NCI-H1092 treated with DMSO at 0.1 percent for 48 hours (cell line): ENCODE results near the gene ARSD.
"Not testable (repeated sequence)": the region's sequence is repeated elsewhere in the genome, so short reads cannot be mapped to it uniquely, and the experiment has no call there.

Source experiments
- DNase-seq: peaks from one replicate; lab custom pipeline; 2025; lab: John Stamatoyannopoulos, UW

The ARSD gene

DNA sequence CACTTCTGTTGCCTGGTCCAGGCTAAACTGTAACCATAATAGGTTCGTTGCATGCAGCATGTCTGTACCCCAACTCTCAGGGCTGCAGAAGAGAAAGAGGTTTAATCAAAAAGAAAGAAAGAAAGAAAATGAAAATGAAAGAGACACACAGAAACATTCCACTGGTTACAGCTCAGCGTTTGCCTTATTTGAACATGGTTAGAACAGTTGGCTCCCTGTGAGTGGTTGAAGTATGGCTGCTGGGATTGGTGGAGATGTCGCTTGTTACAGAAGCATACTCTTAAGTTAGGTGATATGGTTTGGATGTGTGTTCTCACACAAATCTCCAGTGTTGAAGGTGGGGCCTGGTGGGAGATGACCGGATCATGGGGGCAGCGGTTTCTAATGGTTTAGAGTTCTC lies 36.3 kb downstream of the ARSD start:
- DNase-seq: no peak

GRCh38 chrX:2890536-2891460 lies 38.3 kb downstream of the ARSD start:
- DNase-seq: not testable (repeated sequence)

GRCh38 chrX:2889706-2890490 lies 39.2 kb downstream of the ARSD start:
- not testable (repeated sequence) for DNase-seq

- DNase-seq: no peak
These were observed 40.0 kb downstream of the ARSD start for GRCh38 chrX:2889045-2889605.

- no peak for DNase-seq
These were observed 40.8 kb downstream of the ARSD start for GRCh38 chrX:2888309-2888708.

DNA sequence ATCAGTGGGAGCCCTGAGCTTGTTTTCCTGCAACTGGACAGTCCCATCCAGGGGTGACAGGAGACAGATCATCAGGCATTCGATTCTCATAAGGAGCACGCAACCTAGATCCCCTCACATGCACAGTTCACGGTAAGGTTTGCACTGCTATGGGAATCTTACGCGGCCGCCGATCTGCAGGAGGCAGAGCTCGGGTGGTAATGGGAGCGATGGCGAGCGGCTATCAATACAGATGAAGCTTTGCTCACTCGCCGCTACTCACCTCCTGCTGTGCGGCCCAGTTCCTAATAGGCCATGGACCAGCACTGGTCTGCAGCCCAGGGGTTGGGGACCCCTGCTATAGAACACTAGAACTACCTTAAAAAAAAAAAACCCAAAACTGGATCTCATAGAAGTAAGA lies 45.4 kb downstream of the ARSD start:
- DNase-seq: no peak

DNA sequence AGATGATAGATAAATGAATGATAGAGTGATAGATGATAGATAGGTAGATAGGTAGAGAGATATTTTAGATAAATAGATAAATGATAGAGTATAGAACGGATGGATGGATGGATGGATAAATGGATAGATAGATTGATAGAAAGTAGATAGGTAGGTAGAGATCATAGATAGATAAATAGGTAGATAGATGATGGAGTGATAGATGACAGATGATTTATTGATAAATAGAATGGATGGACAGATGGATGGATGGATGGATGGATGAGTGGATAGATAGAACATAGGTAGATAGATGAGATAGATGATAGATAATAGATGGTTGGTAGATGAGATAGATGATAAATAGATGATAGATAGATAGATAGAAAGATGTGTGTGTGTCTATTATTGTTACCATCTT lies 49.5 kb downstream of the ARSD start:
- DNase-seq: no peak

GRCh38 chrX:2878563-2878962 lies 50.6 kb downstream of the ARSD start:
- DNase-seq: no peak

- DNase-seq: no peak
These were observed 53.2 kb downstream of the ARSD start for GRCh38 chrX:2875798-2876399.

DNA sequence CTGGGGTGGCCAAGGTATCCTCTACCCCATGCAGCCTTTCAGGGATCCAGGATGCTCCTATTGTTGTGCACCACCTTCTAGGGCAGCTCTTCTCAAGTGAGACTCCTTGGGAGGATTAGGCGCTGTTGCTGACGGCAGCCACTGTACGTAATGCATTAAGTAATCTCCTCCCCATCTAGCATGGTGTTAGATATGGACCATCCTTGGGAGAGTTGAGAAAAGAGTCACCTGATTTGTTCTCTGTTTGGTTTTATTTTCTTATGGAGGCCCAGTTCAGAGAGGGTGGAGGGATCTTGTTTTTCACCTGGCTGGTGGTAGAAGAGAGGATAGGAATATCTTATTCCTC lies 54.0 kb downstream of the ARSD start:
- DNase-seq: no peak

DNA sequence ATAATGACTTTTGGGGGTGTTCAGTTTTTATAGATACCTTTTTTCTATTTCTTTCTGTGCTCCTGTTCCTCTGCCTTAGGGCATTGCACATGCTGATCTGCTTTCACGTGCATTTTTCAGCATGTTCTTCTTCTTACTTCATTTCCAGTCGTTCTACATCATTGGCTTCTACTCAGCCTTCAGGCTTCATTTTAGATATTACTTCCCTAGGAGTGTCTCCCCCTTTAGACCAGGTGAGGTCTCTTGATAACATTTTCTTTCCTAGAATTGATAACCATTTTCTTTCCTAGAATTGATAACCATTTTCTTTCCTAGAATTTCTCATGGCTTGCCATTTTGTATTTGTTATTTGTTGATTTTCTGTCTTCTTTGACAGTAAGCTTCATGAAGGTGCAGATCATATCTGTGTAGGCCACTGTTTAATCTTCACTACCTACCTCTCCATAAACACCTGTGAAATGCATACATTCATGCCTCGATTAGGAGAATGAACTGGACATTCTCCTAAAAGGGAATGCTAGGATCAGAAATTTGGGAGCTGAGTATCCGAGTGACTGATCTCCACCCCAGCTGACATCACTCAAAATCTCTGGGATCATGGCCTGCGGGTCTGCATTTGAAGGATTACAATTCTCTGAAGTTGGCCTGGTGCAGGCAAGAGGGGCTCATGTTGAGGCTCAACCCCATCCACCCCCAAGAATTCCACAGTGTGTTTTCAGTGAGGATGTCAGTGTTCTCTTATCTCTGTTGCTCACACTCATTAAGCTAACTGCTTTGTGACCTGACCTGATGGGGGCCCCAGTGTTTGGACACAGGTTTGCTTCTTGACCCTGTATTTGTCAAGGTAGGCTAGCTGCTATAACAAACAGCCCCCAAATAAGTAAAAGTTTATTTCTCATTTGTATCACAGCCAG lies 54.7 kb downstream of the ARSD start:
- no peak for DNase-seq

GRCh38 chrX:2872671-2873277 lies 56.4 kb downstream of the ARSD start:
- no peak for DNase-seq

GRCh38 chrX:2871831-2872230 lies 57.3 kb downstream of the ARSD start:
- DNase-seq: no peak

DNA sequence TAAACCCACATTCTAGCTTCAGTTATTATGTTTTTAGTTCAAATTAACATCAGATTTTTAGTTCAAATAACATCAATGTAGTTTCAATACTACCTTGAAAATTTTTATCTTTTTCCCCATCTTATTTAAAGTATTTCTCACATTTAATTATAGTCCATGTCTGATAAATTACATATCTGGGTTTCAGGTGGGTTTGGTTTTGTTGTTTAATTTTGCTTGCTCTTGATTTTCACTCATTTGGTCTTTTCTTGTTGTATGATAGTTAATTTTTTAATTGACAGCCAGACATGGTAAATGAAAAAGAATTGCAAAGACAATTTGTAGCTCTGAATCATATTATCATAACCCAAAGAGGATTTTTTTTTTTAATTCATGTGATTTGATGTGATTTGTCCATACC lies 58.5 kb downstream of the ARSD start:
- no peak for DNase-seq

GRCh38 chrX:2867206-2867605 lies 61.9 kb downstream of the ARSD start:
- no peak for DNase-seq

GRCh38 chrX:2863646-2864045 lies 65.5 kb downstream of the ARSD start:
- no peak for DNase-seq

DNA sequence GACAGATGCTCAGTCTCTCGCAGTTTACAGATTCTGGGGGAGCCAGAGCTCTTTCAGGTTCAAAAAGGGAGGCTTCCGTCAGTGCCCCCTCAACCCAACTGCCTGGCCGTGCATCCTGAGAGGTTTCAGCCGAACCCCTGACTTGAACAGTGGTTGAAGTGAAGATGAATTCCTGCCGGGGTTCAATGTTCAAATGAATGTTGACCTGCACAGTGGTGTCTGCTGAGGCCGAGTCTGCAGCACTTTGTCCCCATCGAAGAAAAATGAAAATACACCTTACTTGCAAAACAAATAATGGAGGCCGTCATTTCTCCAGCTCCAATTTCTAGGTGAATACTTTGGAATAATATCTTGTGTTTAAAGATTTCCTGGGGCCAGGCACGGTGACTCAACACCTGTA lies 66.7 kb downstream of the ARSD start:
- DNase-seq: no peak

GRCh38 chrX:2859197-2859797 lies 69.8 kb downstream of the ARSD start:
- no peak for DNase-seq

DNA sequence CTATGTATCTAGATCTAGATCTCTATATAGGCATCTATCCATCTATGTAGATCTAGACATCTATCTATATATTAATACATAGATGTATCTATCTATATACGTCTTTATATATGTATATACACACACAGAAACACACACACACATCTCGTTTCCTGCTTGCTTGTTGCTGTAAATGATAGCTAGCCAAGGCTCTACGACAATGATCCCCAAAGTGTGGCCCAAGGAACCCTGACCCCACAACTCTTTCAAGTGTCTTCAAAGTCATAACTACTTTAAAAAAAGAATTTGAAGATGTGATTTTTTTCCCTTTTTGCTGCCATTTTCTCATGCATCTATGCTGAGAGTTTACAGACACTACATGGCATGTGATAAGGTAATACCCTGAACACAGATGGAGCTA lies 71.6 kb downstream of the ARSD start:
- no peak for DNase-seq

DNA sequence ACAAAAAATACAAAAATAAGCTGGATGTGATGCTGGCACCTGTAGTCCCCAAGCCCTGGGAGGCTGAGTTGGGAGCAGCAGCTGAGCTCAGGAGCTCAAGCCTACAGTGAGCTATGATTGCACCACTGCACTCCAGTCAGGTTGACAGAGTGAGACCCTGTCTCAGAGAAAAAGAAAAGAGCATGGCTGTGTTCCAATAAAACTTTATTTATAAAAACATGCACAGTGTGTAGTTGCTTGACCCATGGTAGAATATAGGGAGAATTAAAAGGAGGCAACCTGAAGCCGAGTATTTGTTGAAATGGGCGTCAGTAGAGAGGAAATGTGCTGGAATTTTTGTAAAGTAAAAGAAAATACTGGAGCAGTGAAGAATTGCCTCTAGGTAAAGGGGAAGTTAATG lies 73.4 kb downstream of the ARSD start:
- DNase-seq: no peak

DNA sequence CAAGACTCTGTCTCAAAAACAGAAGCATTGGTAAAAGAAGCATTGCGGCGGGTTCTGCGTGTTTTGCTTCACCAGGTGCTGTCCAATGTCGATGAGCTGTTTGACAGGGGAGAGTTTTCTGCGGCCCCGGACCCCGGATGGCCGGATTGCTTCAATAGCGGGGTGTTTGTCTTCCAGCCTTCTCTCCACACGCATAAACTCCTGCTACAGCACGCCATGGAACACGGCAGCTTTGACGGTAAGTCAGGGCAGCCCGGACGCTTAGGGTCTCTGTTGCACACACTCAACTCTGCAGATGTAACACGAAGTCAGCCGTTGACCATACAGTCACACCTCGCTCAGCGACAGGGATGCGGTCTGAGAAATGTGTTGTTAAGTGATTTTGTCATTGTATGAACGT lies 74.2 kb downstream of the ARSD start:
- DNase-seq: no peak
